H1 (cell line): Measurements from ENCODE around the gene MCF2L. TPM values are rescaled to one million over a fixed set of nuclear protein-coding genes. Genes with fewer than 3 reads are reported as not detected.

Experiments
- CTCF ChIA-PET: fragments of 300-600 bp; sonication (Branson Sonifier 250); formaldehyde crosslinking; loops from one replicate; lab custom pipeline; 2021; ENCODE audit not compliant: partially characterized antibody; lab: Charles Lee
- POLR2A ChIA-PET: fragments of 300-600 bp; sonication (Branson Sonifier 250); formaldehyde crosslinking; loops from one replicate; lab custom pipeline; 2021; ENCODE audit warnings: inconsistent platforms; ENCODE audit not compliant: partially characterized antibody; lab: Charles Lee
- DNase-seq, 2 experiments: peaks; one replicate each; pipeline versions ENCODE4 v3.0.0 to v3.0.0-alpha.2; 2010 to 2022; ENCODE audit warnings: low spot score in 2 of 2, low read depth in 1 of 2, mixed read lengths in 1 of 2
- FAIRE-seq: peaks from 2 replicates; lab custom pipeline; 2011; peaks lifted over from hg19 to GRCh38; lab: Jason Lieb, UNC
- H2AFZ ChIP-seq: 2 replicates; pipeline ENCODE4 v1.8.1; 2012; ENCODE audit warnings: low read length, inconsistent platforms
- H2AK5ac ChIP-seq: 2 replicates; pipeline ENCODE4 v1.6.1; 2013; ENCODE audit warnings: low read depth, low read length
- H2BK120ac ChIP-seq: replicated peaks from 2 replicates; pipeline ENCODE3; 2013; ENCODE audit warnings: low read depth, low read length, inconsistent platforms
- H2BK12ac ChIP-seq: 2 replicates; pipeline ENCODE4 v1.6.1; 2013; ENCODE audit warnings: low read depth, low read length
- H2BK15ac ChIP-seq: 2 replicates; pipeline ENCODE4 v1.6.1; 2013; ENCODE audit warnings: low read length
- H2BK20ac ChIP-seq: 2 replicates; pipeline ENCODE4 v1.6.1; 2013; ENCODE audit warnings: low read length
- H2BK5ac ChIP-seq: 2 replicates; pipeline ENCODE4 v1.6.1; 2013; ENCODE audit warnings: low read depth, low read length
- H3K14ac ChIP-seq: 2 replicates; pipeline ENCODE4 v1.6.1; 2013; ENCODE audit warnings: inconsistent platforms; ENCODE audit not compliant: insufficient read length
- H3K18ac ChIP-seq: 2 replicates; pipeline ENCODE4 v1.6.1; 2013; ENCODE audit warnings: low read length; ENCODE audit errors: extremely low read depth
- H3K23ac ChIP-seq: 2 replicates; pipeline ENCODE4 v1.6.1; 2013; ENCODE audit warnings: inconsistent platforms; ENCODE audit not compliant: insufficient read length
- H3K23me2 ChIP-seq: 2 replicates; pipeline ENCODE4 v1.6.1; 2013; ENCODE audit warnings: low read depth, low read length
- H3K27ac ChIP-seq: 2 replicates; pipeline ENCODE4 v1.6.1; 2011; ENCODE audit warnings: low read depth, low read length, inconsistent platforms
- H3K27me3 ChIP-seq, 4 experiments: replicated peaks in 1 of 4; 1 replicate in 1 of 4; 2 replicates in 3 of 4; pipeline versions ENCODE4 v1.6.1 to v1.8.1; 2011 to 2013; ENCODE audit warnings: low read length in 3 of 4, mild to moderate bottlenecking in 3 of 4, inconsistent platforms in 2 of 4, mixed read lengths in 2 of 4, moderate library complexity in 1 of 4; ENCODE audit not compliant: control insufficient read depth in 3 of 4, insufficient read depth in 3 of 4; ENCODE audit errors: extremely low read depth in 1 of 4
- H3K36me3 ChIP-seq, 4 experiments: 2 replicates each; pipeline versions ENCODE4 v1.6.1 to v1.8.1; 2011 to 2013; ENCODE audit warnings: mild to moderate bottlenecking in 4 of 4, low read length in 3 of 4, moderate library complexity in 2 of 4, control low read depth in 1 of 4, inconsistent platforms in 1 of 4; ENCODE audit not compliant: insufficient read depth in 4 of 4, control insufficient read depth in 2 of 4
- H3K4ac ChIP-seq: replicated peaks from 2 replicates; pipeline ENCODE3; 2013; ENCODE audit warnings: low read length, low read depth, mixed read lengths, inconsistent platforms; ENCODE audit not compliant: insufficient read length
- H3K4me1 ChIP-seq, 4 experiments: replicated peaks in 1 of 4; 1 replicate in 1 of 4; 2 replicates in 3 of 4; pipeline versions ENCODE4 v1.6.1 to v1.8.1; 2011 to 2013; ENCODE audit warnings: low read length in 3 of 4, inconsistent platforms in 2 of 4, mixed read lengths in 1 of 4; ENCODE audit not compliant: insufficient read depth in 4 of 4, control insufficient read depth in 3 of 4
- H3K4me2 ChIP-seq, 2 experiments: 2 replicates each; pipeline versions ENCODE4 v1.6.1 to v1.8.1; 2011 to 2013; ENCODE audit warnings: low read depth in 2 of 2, low read length in 2 of 2, control low read depth in 1 of 2, inconsistent platforms in 1 of 2, mild to moderate bottlenecking in 1 of 2; ENCODE audit not compliant: insufficient read depth in 1 of 2
- H3K4me3 ChIP-seq, 4 experiments: fragments of 200-600, 300-600 bp in 1 of 4; sonication (generic), shearing (Covaris generic), sonication (Bioruptor Twin) in 1 of 4; 2 replicates each; pipeline versions ENCODE4 v1.5.1 to v1.8.1; 2011 to 2016; ENCODE audit warnings: low read length in 4 of 4, low read depth in 3 of 4, control low read depth in 2 of 4, inconsistent platforms in 2 of 4, mild to moderate bottlenecking in 2 of 4, mixed read lengths in 1 of 4, moderate library complexity in 1 of 4; ENCODE audit not compliant: insufficient read depth in 2 of 4; ENCODE audit errors: extremely low read depth in 1 of 4
- H3K56ac ChIP-seq: replicated peaks from 2 replicates; pipeline ENCODE3; 2013; ENCODE audit warnings: low read depth, mild to moderate bottlenecking, mixed read lengths, low read length, inconsistent platforms; ENCODE audit not compliant: insufficient read length
- H3K79me1 ChIP-seq: 2 replicates; pipeline ENCODE4 v1.6.1; 2013; ENCODE audit warnings: low read depth, low read length, control low read depth
- H3K79me2 ChIP-seq, 2 experiments: 2 replicates each; pipeline versions ENCODE4 v1.6.1 to v1.8.1; 2012 to 2013; ENCODE audit warnings: low read length in 2 of 2, mild to moderate bottlenecking in 2 of 2, inconsistent platforms in 1 of 2; ENCODE audit not compliant: insufficient read depth in 2 of 2, control insufficient read depth in 1 of 2
- H3K9ac ChIP-seq, 4 experiments: replicated peaks in 1 of 4; 1 replicate in 1 of 4; 2 replicates in 3 of 4; pipeline versions ENCODE4 v1.6.1 to v1.8.1; 2011 to 2013; ENCODE audit warnings: low read depth in 3 of 4, low read length in 3 of 4, control low read depth in 2 of 4, mild to moderate bottlenecking in 2 of 4, moderate library complexity in 2 of 4, inconsistent platforms in 1 of 4; ENCODE audit errors: extremely low read depth in 1 of 4
- H3K9me3 ChIP-seq, 2 experiments: 2 replicates each; pipeline versions ENCODE4 v1.6.1 to v1.8.1; 2012 to 2013; ENCODE audit warnings: mild to moderate bottlenecking in 2 of 2, moderate library complexity in 2 of 2, control low read depth in 1 of 2, inconsistent platforms in 1 of 2, low read depth in 1 of 2, low read length in 1 of 2, mixed read lengths in 1 of 2; ENCODE audit not compliant: insufficient read depth in 2 of 2
- H4K20me1 ChIP-seq, 2 experiments: replicated peaks in 1 of 2; 2 replicates each; pipeline versions ENCODE3 to v1.8.1; 2011 to 2013; ENCODE audit warnings: inconsistent platforms in 2 of 2, low read length in 2 of 2, mild to moderate bottlenecking in 1 of 2; ENCODE audit not compliant: insufficient read depth in 2 of 2, control insufficient read depth in 1 of 2
- H4K5ac ChIP-seq: 2 replicates; pipeline ENCODE4 v1.6.1; 2013; ENCODE audit warnings: low read length, low read depth, mixed read lengths, inconsistent platforms; ENCODE audit not compliant: insufficient read length
- H4K8ac ChIP-seq: 2 replicates; pipeline ENCODE4 v1.8.0; 2013; ENCODE audit warnings: mild to moderate bottlenecking, moderate library complexity, low read length, inconsistent platforms; ENCODE audit not compliant: insufficient read depth; ENCODE audit errors: extremely low read depth
- H4K91ac ChIP-seq: replicated peaks from 2 replicates; pipeline ENCODE3; 2013; ENCODE audit warnings: low read length, mixed read lengths, inconsistent platforms; ENCODE audit not compliant: insufficient read length
- CREB1 ChIP-seq: IDR thresholded peaks from 2 replicates; pipeline ENCODE4 v1.6.1; 2012; ENCODE audit warnings: inconsistent platforms
- MAFK ChIP-seq: IDR thresholded peaks from 2 replicates; pipeline ENCODE4 v1.6.1; 2012; ENCODE audit warnings: low read depth, mild to moderate bottlenecking, improper control_type of control experiment, low read length
- POLR2AphosphoS5 ChIP-seq: IDR thresholded peaks from 2 replicates; pipeline ENCODE4 v1.6.1; 2011; ENCODE audit warnings: low read depth, low read length
- RFX5 ChIP-seq: IDR thresholded peaks from 2 replicates; pipeline ENCODE4 v1.6.1; 2011; ENCODE audit warnings: low read depth, low read length, improper control_type of control experiment, borderline replicate concordance
- SIRT6 ChIP-seq: IDR thresholded peaks from one replicate; pipeline ENCODE4 v1.7.1; 2012; ENCODE audit warnings: low read length, inconsistent platforms
- TAF1 ChIP-seq: IDR thresholded peaks from 2 replicates; pipeline ENCODE4 v1.6.1; 2011; ENCODE audit warnings: mild to moderate bottlenecking, low read depth, low read length
- WGBS, 2 experiments: shearing (Covaris generic) in 1 of 2; methylation state at CpG; one replicate each; pipeline versions ENCODE4 v1.1.6 to v1.1.7; 2013 to 2015; ENCODE audit warnings: low lambda C conversion rate in 2 of 2, mixed read lengths in 2 of 2, inconsistent platforms in 1 of 2, low coverage in 1 of 2, missing lambda C conversion rate in 1 of 2; ENCODE audit not compliant: insufficient replicate concordance in 2 of 2, insufficient coverage in 1 of 2, insufficient read length in 1 of 2; ENCODE audit errors: extremely low coverage in 1 of 2, missing lambda C conversion rate in 1 of 2; 5-methylcytosine and 5-hydroxymethylcytosine counted together
- polyA plus RNA-seq, 7 experiments: library from polyadenylated mRNA; depleted of rRNA in 3 of 7; stranded (reverse) in 5 of 7; unstranded in 2 of 7; fragments of >200 nt in 5 of 7; fragments of 200-250 nt in 2 of 7; gene quantifications; 1 replicate in 5 of 7; 2 replicates in 1 of 7; 4 replicates in 1 of 7; pipeline versions ENCODE4 v1.2.1 to v1.2.3, GENCODE V29; 2011 to 2013; ENCODE audit warnings: missing spikeins in 2 of 7, mixed read lengths in 2 of 7
- total RNA-seq: library from RNA; stranded (reverse); fragmentation: NEBNext Ultra II Directional; extraction: Animal tissue kit (Norgen Biotek cat#: 25700); gene quantifications from 2 replicates; pipeline ENCODE4 v1.2.1, GENCODE V29; 2021
- TF ChIP-seq, protein P1 (sequence below): IDR thresholded peaks from 2 replicates; pipeline ENCODE4 v1.6.1; 2012; ENCODE audit warnings: inconsistent platforms

MCF2L gene
- total and polyA plus RNA-seq, 2 of the 8 experiments (the other 6 are each of a cell fraction or from before 2014, with no cell fraction given) = 10.1 to 24.4 TPM

DNA sequence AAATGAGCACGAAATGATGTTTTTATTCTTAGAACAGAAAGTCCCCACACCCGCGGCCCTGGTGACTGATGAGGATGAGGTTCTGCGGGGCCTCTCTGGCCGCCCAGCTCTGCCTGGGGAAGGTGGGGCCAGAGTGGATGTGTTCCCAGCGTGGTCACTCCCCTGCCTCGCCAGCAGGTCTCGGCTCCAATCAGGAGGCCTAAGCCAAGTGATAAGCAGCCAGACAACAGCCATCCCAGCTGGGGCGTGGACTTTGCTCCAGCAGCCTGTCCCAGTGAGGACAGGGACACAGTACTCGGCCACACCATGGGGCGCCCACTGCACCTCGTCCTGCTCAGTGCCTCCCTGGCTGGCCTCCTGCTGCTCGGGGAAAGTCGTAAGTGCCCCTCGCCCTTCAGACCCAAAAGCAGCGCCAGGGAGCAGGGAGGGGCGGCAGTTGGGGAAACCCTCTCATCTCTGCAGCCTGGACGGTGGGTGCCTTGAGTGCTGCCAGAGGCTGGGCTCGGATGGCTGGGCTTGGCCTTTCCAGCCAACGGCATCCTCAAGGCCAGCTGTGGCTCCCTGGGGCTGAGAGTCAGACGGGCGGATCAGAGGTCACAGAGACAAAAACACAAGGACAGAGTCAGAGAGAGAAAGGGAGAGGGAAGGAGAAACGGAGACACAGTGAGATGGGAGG, 153.7 kb downstream of the MCF2L start, which contains the start of gene F10:
F10 (plus strand) TSS at position 250 of the 676 bp plus-strand sequence; CDS start at position 307, 57 bp downstream.
- H3K9ac ChIP-seq = peak within 1 kb of the TSS in 1 of 4 experiments; percentile 8; a peak in 2 of 7 replicates
- ChIA-PET POLR2A (interaction anchor here (1.3 to 2.0 kb wide), 2 partner anchors 13 to 68 kb away, joined by 4 to 6 read pairs; no protein-coding TSS in a partner anchor), CTCF (interaction anchor here (1.1 to 2.0 kb wide), 8 partner anchors 9 to 96 kb away, joined by 4 to 8 read pairs (median 5); no protein-coding TSS in a partner anchor)
- H3K79me2 ChIP-seq = no peaks in the 10 kb centered on the region
- no peaks in the 10 kb centered on the region; a peak in 1 of 8 replicates for H3K36me3 ChIP-seq
- no peak within 1 kb of the TSS for H3K4me3 ChIP-seq
- peak within 1 kb of the TSS; percentile 81 for H2BK15ac ChIP-seq
- no peaks in the 10 kb centered on the region for H3K23me2 ChIP-seq
- DNase-seq (peak in 1 of 2 experiments; percentile 68), FAIRE-seq (peak; percentile 7)
- no peaks in the 10 kb centered on the region for H3K79me1 ChIP-seq
- H2AFZ ChIP-seq = peak within 1 kb of the TSS; percentile 24; the same call in 1 of the 2 replicates
- H3K56ac ChIP-seq = no peak within 1 kb of the TSS
- no peak within 1 kb of the TSS for H2BK120ac ChIP-seq
- peak within 1 kb of the TSS; percentile 68; the same call in 1 of the 2 replicates for H2BK12ac ChIP-seq
- H3K23ac ChIP-seq = no peak within 1 kb of the TSS
- H4K20me1 ChIP-seq = peaks cover 0 to 4% of the 10 kb centered on the region in 2 experiments
- H3K14ac ChIP-seq = no peak within 1 kb of the TSS
- peak within 1 kb of the TSS; percentile 18 for H4K5ac ChIP-seq
- no peaks in the 10 kb centered on the region for H3K9me3 ChIP-seq
- H4K91ac ChIP-seq = peak within 1 kb of the TSS; percentile 36
- 0 out of 2 replicates have a peak within 1 kb of the TSS, but pooled peaks have one; percentile 61 for H2BK20ac ChIP-seq
- no peak within 1 kb of the TSS; the same call in 1 of the 2 replicates for H2BK5ac ChIP-seq
- peak within 1 kb of the TSS; percentile 88; the same call in 1 of the 2 replicates for H2AK5ac ChIP-seq
- H3K27ac ChIP-seq = no peak within 1 kb of the TSS
- H3K4me1 ChIP-seq = peaks cover 0 to 10% (median 8%) of the 10 kb centered on the region in 4 experiments; a peak in 5 of 7 replicates
- peak within 1 kb of the TSS; percentile 42 for H4K8ac ChIP-seq
- H3K4me2 ChIP-seq = peak within 1 kb of the TSS; percentile 1 to 51; a peak in 3 of 4 replicates
- TF ChIP-seq SIRT6 = no peak
- no peak for TF ChIP-seq RFX5
- no peak for TF ChIP-seq POLR2AphosphoS5
- 0 out of 2 replicates have a peak, but pooled peaks have one; percentile 27 for TF ChIP-seq TAF1
- no peak; the same call in 1 of the 2 replicates for TF ChIP-seq CREB1
- TF ChIP-seq MAFK = no peak
- TF ChIP-seq, protein P1, sequence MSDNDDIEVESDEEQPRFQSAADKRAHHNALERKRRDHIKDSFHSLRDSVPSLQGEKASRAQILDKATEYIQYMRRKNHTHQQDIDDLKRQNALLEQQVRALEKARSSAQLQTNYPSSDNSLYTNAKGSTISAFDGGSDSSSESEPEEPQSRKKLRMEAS = 0 out of 2 replicates have a peak, but pooled peaks have one; percentile 9
- H3K27me3 ChIP-seq = no peaks in the 10 kb centered on the region; a peak in 2 of 7 replicates
- H3K18ac ChIP-seq = peak within 1 kb of the TSS; percentile 79
- WGBS, 2 experiments = 61% methylated on average over 23 of the region's 23 CpGs; no CpG with 5 or more reads in 1 of the 2 experiments
- H3K4ac ChIP-seq = peak within 1 kb of the TSS; percentile 59
